Parathyroid adenoma (tissue), 2 donors: ENCODE measurements around the gene ELAPOR1.
A peak's percentile ranks its signal among the peaks of the same experiment; 100 is the strongest.

Experiments used
- H2AFZ ChIP-seq: fragments of 300-600 bp; sonication (generic); one replicate; pipeline ENCODE4 v1.7.0; 2017; ENCODE audit warnings: antibody characterized with exemption, mild to moderate bottlenecking
- H3K27ac ChIP-seq: fragments of 300-600 bp; sonication (generic); one replicate; pipeline ENCODE4 v1.7.0; 2017
- H3K27me3 ChIP-seq: fragments of 300-600 bp; sonication (generic); one replicate; pipeline ENCODE4 v1.7.0; 2017; ENCODE audit warnings: low read length; ENCODE audit not compliant: control insufficient read depth, insufficient read depth
- H3K36me3 ChIP-seq: fragments of 300-600 bp; sonication (generic); one replicate; pipeline ENCODE4 v1.7.0; 2017; ENCODE audit warnings: low read length; ENCODE audit not compliant: control insufficient read depth, insufficient read depth
- H3K4me1 ChIP-seq: fragments of 300-600 bp; sonication (generic); one replicate; pipeline ENCODE4 v1.7.0; 2017; ENCODE audit warnings: control low read depth
- H3K4me2 ChIP-seq: fragments of 300-600 bp; sonication (generic); one replicate; pipeline ENCODE4 v1.7.0; 2017; ENCODE audit warnings: low read length
- H3K4me3 ChIP-seq: fragments of 300-600 bp; sonication (generic); one replicate; pipeline ENCODE4 v1.7.0; 2017; ENCODE audit warnings: low read depth, low read length
- H3K79me2 ChIP-seq: fragments of 300-600 bp; sonication (generic); one replicate; pipeline ENCODE4 v1.7.0; 2017; ENCODE audit warnings: control low read depth
- H3K9ac ChIP-seq: fragments of 300-600 bp; sonication (generic); one replicate; pipeline ENCODE4 v1.7.0; 2017; ENCODE audit warnings: mild to moderate bottlenecking
- H3K9me3 ChIP-seq: fragments of 300-600 bp; sonication (generic); one replicate; pipeline ENCODE4 v1.7.0; 2017; ENCODE audit warnings: low read length; ENCODE audit not compliant: control insufficient read depth
- CTCF ChIP-seq: fragments of 300-600 bp; sonication (generic); IDR thresholded peaks from one replicate; pipeline ENCODE4 v1.7.0; 2017; ENCODE audit warnings: antibody characterized with exemption, mild to moderate bottlenecking
- donor health status: primary hyperparathyroidism.

Gene ELAPOR1

GRCh38 chr1:109075531-109076490, 38.1 kb upstream of the ELAPOR1 start, which contains the start of gene TAF13:
Gene TAF13, minus strand, starts transcription at chr1:109076003. Its CDS starts 56 bp downstream, at chr1:109075947.
- no peak for TF ChIP-seq CTCF
- peak within 1 kb of the TSS; percentile 78 for H3K9ac ChIP-seq
- H3K9me3 ChIP-seq = no peaks in the 10 kb centered on the region
- H3K4me2 ChIP-seq = peak within 1 kb of the TSS; percentile 73
- peak within 1 kb of the TSS; percentile 94 for H2AFZ ChIP-seq
- H3K36me3 ChIP-seq = no peaks in the 10 kb centered on the region
- H3K4me3 ChIP-seq = peak within 1 kb of the TSS; percentile 79
- H3K4me1 ChIP-seq = no peaks in the 10 kb centered on the region
- H3K27me3 ChIP-seq = no peaks in the 10 kb centered on the region
- peak within 1 kb of the TSS; percentile 95 for H3K27ac ChIP-seq
- peaks cover 5% of the 10 kb centered on the region for H3K79me2 ChIP-seq

- TF ChIP-seq CTCF = no peak
- H3K4me1 ChIP-seq = no peaks in the 10 kb centered on the region
- H3K4me3 ChIP-seq = no peak overlapping the region
- no peaks in the 10 kb centered on the region for H3K36me3 ChIP-seq
- H3K27ac ChIP-seq = no peak overlapping the region
- no peak overlapping the region for H3K4me2 ChIP-seq
- H2AFZ ChIP-seq = no peak overlapping the region
- peaks cover 4% of the 10 kb centered on the region for H3K79me2 ChIP-seq
- no peaks in the 10 kb centered on the region for H3K27me3 ChIP-seq
- H3K9ac ChIP-seq = no peak overlapping the region
- H3K9me3 ChIP-seq = no peaks in the 10 kb centered on the region
These were observed 35.6 kb upstream of the ELAPOR1 start for GRCh38 chr1:109078317-109078716.

- Histone ChIP-seq H3K36me3 (no peaks in the 10 kb centered on the region), H3K4me1 (no peaks in the 10 kb centered on the region), H3K27ac (peak overlapping the region; percentile 78), H3K27me3 (no peaks in the 10 kb centered on the region), H3K9me3 (no peaks in the 10 kb centered on the region), H3K9ac (no peak overlapping the region), H3K79me2 (peaks cover 3% of the 10 kb centered on the region), H3K4me2 (no peak overlapping the region), H2AFZ (no peak overlapping the region), H3K4me3 (no peak overlapping the region)
- no peak for TF ChIP-seq CTCF
These were observed 34.7 kb upstream of the ELAPOR1 start for GRCh38 chr1:109079240-109079622.

- H3K27me3 ChIP-seq = no peaks in the 10 kb centered on the region
- no peaks in the 10 kb centered on the region for H3K9me3 ChIP-seq
- no peak overlapping the region for H3K9ac ChIP-seq
- TF ChIP-seq CTCF = no peak
- no peaks in the 10 kb centered on the region for H3K36me3 ChIP-seq
- no peak overlapping the region for H2AFZ ChIP-seq
- peaks cover 2% of the 10 kb centered on the region for H3K79me2 ChIP-seq
- H3K4me1 ChIP-seq = no peaks in the 10 kb centered on the region
- H3K4me2 ChIP-seq = no peak overlapping the region
- H3K27ac ChIP-seq = peak overlapping the region; percentile 78
- no peak overlapping the region for H3K4me3 ChIP-seq
These were observed 33.4 kb upstream of the ELAPOR1 start for GRCh38 chr1:109080441-109081082.
